GM19240 (cell line): ENCODE results near the gene CD99L2.
"Not testable (repeated sequence)": the region's sequence is repeated elsewhere in the genome, so short reads cannot be mapped to it uniquely, and the experiment has no call there.

Experiments
- DNase-seq: peaks from one replicate; pipeline ENCODE4 v3.0.0; 2011; ENCODE audit warnings: low spot score; ENCODE audit not compliant: insufficient read length

The CD99L2 gene

DNA sequence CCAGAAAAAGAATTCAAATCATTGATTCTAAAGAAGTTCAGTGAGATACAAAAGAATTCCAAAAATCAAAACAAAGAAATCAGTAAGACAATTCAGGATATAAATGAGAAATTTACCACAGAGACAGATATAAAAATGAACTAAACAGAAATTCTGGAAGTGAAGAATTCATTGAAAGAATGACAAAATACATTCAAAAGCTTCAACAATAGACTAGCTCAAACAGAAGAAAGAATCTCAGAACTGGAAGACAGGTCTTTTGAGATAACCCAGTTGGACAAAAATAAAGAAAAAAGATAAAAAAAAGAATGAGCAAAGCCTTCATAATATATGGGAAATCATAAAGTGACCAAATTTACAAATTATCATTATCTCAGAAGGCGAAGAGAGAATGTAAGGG, 41.7 kb downstream of the CD99L2 start:
- no peak for DNase-seq

DNA sequence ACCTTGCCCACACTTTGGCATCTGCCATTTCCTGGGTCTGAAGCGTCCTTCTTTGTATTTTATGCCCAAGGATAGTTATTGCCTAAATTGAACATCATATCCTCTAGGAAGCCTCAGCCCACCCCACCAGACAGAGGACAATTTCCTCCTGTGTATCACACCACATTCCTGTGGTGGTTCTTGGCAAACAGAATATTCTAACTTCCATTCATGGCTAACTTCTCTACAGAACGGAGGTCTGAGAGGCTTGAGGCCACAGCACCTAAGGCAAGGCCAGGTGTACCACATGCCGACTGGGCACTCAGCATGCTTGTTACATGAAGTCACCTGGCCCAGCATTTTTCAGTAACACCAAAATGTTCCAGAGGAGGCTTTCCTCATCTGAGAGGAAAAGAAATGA, 42.4 kb downstream of the CD99L2 start:
- DNase-seq: no peak

DNA sequence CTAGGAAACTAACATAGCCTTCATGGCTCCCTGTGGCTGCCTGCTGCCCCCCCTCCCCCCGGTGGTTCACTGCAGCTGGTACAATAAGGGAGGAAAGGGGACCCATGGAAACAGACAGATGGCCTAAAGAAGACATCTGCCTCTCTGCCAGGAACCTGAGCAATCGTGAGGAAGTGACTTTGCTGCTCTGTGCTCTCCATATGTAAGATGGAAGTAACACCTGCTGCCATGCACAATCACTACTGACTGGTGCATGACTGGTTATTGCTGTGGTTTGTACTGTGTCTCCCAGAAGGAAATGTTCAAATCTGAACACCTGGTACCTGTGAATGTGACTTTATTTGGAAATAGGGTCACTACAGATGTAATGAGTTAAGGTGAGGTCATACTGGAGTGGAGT, 43.6 kb downstream of the CD99L2 start:
- DNase-seq: no peak

DNA sequence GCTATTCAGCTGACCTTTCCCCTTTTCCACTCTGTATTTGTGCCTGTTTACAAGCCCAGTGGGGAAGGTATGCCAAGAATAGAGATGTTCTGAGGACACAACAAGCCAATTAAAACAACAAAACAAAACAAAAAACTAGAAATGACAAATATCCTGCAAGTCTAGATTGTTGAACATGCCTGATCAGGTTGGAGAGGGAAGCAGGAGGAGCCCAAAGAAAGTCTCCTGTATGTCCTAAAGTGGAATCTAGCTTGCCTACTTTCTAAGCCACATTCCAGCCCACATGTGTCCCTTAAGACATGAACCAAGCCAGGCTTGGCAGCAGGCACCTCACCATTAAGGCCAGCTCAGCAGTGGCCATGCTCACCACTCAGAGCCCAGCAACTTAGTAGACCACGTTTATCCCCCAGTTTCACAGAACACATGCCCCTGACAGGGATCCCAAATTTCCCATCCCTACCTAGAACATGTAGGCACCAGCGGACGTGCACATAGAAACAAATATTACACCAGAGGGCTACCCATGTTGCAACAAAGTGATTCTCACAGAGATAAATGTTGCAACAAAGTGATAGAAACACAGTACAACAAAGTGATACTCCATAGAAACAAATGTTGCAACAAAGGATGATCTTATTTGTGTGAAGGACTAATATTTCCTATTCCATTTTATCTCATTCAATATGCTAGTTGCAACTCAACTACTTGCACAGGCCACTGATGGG, 48.3 kb downstream of the CD99L2 start:
- no peak for DNase-seq

DNA sequence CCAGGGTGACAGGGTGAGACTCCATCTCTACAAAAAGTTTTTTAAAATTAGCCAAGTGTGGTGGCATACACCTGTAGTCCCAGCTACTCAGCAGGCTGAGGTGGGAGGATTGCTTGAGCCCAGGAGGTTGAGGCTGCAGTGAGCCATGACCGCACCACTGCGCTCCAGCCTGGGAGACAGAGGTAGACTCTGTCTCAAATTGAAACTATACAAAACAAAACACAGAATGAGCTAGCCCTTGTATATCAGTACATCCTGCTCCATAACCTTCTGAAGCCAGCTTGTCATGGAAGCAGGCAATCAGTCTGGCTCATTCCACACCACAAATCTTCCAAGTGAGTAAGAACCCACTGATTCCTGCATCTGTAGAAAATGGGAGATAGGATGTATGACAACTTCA, 49.0 kb downstream of the CD99L2 start:
- DNase-seq: no peak

DNA sequence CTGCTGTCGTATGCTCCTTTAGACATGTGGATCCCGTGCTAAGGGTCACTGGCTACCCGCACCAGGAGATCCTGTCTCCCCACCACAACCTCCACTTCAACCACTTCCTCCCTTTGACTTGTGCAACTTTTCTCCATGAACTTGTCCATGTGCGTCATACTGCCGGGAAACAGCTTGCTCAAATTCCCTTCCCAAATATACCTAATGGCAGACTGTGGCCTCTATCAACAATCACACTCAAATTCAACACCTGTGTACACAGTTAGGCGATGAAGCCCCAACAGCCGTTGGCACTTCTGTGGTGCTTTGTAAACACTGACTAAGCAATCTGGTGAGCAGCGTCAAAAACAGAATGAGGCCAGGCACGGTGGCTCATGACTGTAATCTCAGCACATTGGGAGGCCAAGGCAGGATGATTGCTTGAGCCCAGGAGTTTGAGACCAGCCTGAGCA, 49.5 kb downstream of the CD99L2 start:
- DNase-seq: no peak

DNA sequence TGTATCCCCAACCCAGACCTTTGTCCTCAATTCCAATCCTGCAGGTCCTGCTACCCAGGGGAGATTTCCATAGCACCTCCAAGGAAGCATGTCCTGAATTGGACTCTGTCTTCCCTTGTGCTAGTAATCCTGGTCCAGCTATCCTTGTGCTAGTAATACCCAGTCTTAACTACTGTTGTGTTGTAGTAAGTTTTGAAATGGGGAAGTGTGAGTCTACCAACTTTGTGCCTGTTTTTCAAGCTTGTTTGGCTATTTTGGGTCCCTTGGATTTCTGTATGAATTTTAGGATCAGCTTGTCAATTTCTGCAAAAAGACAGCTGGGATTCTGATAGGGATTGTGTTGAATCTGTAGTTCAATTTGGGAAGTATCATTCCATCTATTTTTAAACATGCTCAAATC, 51.4 kb downstream of the CD99L2 start:
- DNase-seq: no peak

DNA sequence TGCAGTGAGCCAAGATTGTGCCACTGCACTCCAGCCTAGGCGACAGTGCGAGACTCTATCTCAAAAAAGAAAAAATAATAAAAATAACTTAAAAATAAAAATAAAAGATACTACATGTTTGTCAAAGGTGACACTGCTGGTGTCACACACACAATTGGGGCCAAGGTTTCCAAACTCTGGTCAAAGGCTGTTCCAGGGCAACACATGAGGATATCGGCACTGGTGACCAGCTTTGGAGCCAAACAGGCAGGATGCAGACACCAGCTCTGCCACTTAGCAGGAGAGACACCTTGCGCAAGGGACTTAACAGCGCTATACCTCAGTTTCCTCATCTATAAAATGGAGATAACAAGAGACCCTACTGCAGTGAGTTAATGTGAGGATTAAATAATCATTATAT, 52.3 kb downstream of the CD99L2 start:
- no peak for DNase-seq

DNA sequence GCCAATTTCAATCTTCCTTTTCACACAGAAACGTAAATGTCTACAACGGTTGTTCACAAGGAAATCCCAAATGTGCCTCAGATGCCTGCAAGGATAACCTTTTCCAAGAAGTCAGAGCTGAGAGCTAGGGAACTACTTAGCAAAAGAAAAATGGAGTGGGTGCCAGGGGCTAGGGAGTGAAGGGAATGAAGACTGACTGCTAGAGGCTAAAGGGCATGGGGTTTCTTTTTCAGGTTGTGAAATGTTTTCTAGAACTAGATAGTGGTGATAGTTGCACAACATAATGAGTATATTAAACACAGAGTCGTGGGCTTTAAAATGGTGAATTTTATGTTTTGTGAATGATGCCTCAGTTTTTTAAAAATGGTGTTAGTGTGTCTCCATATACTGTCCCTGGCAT, 53.4 kb downstream of the CD99L2 start:
- no peak for DNase-seq

DNA sequence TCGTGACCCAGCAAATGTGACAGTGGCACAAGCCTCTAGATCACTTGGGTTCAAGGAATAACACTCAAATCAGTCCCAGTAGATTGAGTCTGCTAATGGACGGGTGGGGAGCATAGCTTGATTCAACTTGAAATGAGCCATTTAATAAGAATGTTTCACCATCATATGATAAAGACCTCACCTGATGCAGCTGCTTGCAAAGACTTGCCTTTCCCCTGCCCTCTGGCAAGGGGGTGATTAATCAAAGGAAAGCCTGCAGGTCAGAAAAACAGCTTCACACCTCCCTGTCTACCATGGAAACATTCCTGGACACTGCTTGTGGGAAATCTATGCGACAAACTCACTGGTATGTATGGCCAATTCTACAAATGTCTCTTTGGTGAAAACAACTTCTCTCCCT, 54.5 kb downstream of the CD99L2 start:
- DNase-seq: no peak

DNA sequence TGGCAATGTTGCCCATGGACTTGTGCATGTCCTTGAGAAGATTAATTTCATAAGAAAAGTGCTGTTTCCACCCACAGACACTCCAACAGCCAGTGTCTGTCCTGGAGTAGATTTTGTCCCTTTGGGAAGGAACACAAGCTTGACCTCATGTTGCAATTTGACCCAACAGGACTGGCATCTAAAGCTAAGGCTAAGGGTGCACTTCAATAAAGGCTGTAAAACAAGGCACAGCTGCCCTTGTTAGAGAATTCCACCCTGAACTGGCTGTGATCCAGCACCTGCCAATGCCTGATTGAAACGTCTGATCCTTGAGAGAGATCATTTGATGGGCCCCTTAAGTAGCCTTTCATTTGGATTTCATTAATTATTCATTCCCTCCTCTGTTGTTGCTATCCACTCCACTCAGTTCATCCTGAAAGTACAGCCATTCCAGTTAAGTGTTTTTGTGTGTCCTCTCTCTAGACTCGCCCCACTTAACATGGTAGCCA, 56.2 kb downstream of the CD99L2 start:
- DNase-seq: no peak

DNA sequence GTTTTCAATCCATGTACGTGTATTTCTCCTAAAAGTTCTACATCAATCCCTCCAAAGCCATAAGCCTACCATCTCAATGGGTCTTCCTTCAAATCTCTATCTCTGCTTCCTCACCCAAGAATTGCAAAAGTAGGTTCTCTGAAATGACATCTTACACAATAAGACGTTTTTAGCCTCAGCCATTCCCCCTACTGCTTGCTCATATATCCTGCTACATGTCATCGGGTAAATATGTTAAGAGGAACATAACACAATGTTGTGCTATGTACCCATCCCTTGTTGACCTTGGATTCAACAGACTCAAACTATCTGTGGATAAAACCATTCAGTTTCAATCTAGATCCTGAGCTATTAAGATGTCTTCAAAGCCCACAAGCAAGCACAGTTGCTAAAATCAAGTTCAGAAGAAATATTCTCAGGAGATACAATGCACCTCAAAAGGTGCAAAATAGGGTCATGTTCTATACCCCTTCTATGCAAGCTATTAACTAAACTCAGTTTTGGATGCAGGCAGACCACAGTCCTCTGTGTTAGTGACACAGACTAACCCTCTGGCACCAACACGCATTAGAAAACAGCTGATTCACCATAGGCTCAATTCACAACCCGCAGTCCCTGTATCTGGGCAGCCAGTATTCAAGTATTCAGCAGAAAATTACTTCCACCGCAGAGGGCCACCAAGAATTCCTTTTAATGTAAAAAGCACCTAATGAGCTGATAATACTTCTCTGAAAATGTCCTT, 56.8 kb downstream of the CD99L2 start:
- DNase-seq: no peak

DNA sequence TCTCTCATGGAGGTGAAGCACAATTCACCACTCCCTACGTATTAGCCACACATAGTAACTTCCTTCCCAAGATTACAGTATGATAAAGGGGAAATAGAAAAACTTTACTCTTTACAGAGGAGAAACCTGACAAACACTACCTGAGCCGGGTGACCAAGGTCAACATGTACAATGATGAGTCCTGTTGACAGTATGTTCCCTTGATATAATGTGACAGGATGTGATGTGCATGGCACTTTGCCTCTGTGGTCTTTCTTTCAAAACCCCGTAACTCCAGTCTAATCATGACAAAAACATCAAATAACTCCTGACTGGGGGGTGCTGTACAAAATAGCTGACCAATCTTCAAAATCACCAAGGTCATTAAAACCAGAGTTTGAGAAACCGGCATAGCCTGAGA, 60.6 kb downstream of the CD99L2 start:
- no peak for DNase-seq

DNA sequence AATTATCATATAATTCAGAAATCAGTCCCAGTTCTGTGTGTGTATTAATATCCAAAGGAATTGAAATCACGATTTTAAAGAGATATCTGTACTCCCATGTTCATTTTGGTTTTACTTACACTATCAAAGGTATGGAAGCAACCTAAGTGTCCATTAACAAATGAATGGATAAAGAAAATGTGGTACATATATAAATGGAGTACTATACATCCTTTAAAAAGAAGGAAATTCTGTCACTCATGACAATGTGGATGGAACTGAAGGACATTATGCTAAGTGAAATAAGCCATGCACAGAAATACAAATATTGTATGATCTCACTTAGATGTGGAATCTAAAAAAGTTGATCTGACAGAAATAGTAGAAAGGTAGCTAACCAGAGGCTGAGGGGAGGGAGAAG, 63.8 kb downstream of the CD99L2 start:
- no peak for DNase-seq

DNA sequence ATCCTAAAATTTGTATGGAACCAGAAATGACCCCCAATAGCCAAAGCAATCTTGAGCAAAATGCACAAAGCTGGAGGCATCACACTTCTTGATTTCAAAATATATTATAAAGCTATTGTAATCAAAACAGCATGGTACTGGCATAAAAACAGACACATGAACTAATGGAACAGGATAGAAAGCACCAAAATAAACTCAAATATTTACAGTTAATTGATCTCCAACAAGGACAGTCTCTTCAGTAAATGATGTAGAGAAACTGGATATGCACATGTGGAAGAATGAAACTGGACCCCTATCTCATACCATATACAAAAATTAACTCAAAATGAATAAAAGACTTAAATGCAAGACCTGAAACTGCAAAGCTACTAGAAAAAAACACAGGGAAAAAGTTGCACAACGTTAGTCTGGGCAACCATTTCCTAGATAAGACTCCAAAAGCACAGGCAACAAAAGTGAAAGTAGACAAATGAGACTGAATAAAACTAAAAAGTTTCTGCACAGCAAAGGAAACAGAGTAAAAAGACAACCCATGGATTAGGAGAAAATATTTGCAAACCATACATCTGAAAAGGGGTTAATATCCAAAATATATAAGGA, 64.9 kb downstream of the CD99L2 start:
- DNase-seq: no peak

DNA sequence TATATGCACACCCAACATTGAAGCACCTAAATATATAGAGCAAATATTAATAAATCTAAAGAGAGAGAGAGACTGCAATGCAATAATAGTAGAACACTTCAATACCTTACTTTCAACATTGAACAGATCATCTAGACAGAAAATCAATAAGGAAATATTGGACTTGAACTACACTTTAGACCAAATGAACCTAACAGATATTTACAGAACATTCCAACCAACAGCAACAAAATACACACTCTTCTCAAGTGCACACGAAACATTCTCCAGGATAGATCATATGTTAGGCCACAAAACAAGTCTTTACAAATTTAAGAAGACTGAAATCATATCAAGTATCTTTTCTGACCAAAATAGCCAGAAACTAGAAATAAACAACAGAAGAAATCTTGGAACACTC, 66.6 kb downstream of the CD99L2 start:
- DNase-seq: no peak

DNA sequence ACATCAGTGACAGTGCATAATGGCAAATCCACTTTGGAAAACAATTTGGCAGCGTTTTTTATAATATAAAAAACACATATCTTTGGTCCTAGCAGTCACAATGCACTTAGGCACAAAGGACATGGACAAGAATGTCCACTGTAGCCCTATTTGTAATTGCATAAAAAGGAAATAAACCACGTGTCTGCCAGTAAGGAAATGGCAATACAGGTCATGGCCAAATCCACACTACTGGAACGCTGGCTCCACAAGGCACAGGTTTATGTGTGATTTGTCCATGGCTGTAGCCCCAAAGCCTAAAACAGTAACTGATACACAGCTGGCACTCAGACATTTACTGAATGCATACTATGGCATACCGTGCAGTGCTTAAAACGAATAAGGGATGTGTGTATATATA, 69.7 kb downstream of the CD99L2 start:
- no peak for DNase-seq

DNA sequence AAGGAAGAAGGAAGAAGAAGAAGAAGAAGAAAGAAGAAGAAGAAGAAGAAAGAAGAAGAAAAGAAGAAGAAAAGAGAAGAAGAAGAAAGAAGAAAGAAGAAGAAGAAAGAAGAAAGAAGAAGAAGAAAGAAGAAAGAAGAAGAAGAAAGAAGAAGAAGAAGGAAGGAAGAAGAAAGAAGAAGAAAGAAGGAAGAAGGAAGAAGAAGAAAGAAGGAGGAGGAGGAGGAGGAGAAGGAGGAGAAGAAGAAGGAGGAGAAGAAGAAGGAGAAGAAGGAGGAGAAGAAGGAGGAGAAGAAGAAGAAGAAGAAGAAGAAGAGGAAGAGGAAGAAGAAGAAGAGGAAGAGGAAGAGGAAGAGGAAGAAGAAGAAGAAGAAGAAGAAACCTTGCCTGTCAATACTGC, 74.1 kb downstream of the CD99L2 start:
- not testable (repeated sequence) for DNase-seq

DNA sequence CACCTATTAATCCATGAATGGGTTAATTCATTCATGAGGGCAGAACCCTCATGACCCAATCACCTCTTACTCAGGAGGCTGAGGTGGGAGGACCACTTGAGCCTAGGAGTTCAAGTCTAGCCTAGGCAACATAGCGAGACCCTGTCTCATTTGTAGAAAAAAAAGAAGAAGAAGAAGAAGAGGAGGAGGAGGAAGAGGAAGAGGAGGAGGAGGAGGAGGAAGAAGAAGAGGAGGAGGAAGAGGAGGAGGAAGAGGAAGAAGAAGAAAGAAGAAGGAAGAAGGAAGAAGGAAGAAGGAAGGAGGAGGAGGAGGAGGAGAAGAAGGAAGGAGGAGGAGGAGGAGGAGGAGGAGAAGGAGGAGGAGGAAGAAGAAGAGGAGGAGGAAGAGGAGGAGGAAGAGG, 74.6 kb downstream of the CD99L2 start:
- DNase-seq: not testable (repeated sequence)

DNA sequence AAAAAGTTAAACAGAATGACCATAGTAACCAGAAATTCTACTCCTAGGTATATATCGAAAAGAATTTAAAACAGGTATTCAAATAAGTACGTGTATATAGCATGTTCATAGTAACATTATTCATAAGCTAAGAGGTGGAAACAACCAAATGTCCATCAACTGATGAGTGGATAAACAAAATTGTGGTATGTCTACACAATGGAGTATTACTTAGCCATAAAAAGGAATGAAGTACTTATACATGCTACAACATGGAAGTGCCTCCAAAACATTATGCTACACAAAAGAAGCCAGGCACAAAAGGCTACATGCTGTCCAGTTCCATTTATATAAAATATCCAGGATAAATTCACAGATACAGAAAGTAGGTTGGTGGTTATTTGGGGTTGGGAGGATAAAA, 76.5 kb downstream of the CD99L2 start:
- no peak for DNase-seq

DNA sequence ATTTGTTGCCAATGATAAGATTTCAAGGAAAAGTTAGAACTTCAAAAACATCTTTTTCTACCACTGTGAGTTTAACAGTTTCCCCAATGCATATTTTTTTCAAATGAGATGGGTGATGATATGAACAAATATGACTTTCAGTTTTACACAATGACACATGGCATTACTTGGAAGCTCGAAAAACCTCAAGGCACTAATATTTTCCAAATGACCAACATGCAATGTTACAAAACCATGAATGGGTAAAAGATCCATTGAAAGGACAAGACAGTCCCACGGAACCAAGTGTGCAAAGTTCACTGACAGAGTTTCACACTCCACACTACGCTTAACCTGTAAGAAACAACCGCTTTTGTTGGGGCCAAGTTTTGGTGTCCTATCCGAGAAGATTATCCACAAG, 84.5 kb downstream of the CD99L2 start:
- DNase-seq: no peak

DNA sequence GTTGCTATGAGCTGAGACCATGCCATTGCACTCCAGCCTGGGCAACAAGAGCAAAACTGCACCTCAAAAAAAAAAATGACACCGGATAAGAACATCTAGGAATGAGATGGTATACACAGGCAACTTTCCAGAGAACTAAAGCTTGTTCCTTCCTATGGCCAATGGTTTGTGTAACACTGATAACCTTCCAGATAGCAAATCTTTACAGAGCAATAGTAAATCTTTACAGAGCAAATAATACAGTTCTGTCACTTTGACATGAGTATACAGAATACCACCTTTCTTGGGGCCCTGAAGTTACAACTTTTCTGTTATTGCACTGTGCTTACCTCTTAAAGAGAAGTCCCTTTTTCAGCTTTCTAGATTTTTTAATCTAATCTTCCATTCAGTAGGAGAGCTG, 91.6 kb downstream of the CD99L2 start:
- no peak for DNase-seq

DNA sequence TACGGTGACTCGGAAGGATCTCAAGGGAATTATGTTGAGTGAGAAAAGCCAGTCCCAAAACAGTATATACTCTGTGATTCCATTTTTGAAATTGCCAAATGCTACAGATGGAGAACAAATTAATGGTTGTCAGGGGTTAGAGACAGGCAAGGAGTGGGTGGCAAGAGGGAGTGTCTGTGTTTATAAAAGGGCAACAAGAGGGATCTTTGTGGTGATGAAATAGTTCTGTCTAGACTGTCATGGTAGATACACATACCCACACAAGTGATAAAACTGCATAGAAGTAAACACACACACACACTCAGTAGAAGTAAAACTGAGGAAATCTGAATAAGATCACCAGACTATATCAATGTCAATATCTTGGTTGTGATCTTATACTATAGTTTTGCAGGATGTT, 92.7 kb downstream of the CD99L2 start:
- DNase-seq: no peak
